Nephron progenitor cell (in vitro differentiated cells): Measurements from ENCODE around the gene HCN2.

ENCODE experiments used
- DNase-seq: peaks from one replicate; pipeline ENCODE4 v3.0.0; 2021
- H3K27ac Mint-ChIP-seq: 2 replicates; pipeline ENCODE4 v1.8.0; 2021; ENCODE audit warnings: mild to moderate bottlenecking, moderate library complexity, mixed read lengths
- H3K27me3 Mint-ChIP-seq: 2 replicates; pipeline ENCODE4 v1.8.0; 2021; ENCODE audit warnings: mild to moderate bottlenecking, low read depth, mixed read lengths; ENCODE audit not compliant: poor library complexity
- H3K36me3 Mint-ChIP-seq: 2 replicates; pipeline ENCODE4 v1.8.0; 2021; ENCODE audit warnings: low read depth, mixed read lengths
- H3K4me1 Mint-ChIP-seq: 2 replicates; pipeline ENCODE4 v1.8.0; 2021; ENCODE audit warnings: mixed read lengths
- H3K4me3 Mint-ChIP-seq: 2 replicates; pipeline ENCODE4 v1.8.0; 2021; ENCODE audit warnings: mild to moderate bottlenecking, moderate library complexity, mixed read lengths
- H3K9me3 Mint-ChIP-seq: 2 replicates; pipeline ENCODE4 v1.8.0; 2021; ENCODE audit warnings: mild to moderate bottlenecking, moderate library complexity, mixed read lengths
- CTCF ChIP-seq: fragments of 200-600 bp; sonication (generic); IDR thresholded peaks from 2 replicates; pipeline ENCODE4 v1.5.0; 2021; ENCODE audit warnings: antibody characterized with exemption

HCN2 gene

GRCh38 chr19:556611-557382 is 32.9 kb upstream of the HCN2 start:
- no peak for TF ChIP-seq CTCF

GRCh38 chr19:558770-559439 is 30.8 kb upstream of the HCN2 start:
- H3K4me3 Mint-ChIP-seq, result peak overlapping the region; percentile 44
- peaks cover 15% of the 10 kb centered on the region for H3K27me3 Mint-ChIP-seq
- peak overlapping the region; percentile 98 for H3K27ac Mint-ChIP-seq
- TF ChIP-seq CTCF, result no peak
- peaks cover 35% of the 10 kb centered on the region for H3K36me3 Mint-ChIP-seq
- peaks cover 23% of the 10 kb centered on the region for H3K4me1 Mint-ChIP-seq
- peaks cover 32% of the 10 kb centered on the region for H3K9me3 Mint-ChIP-seq
- no peak for DNase-seq

More at GRCh38 chr19:556611-557382, 32.9 kb upstream of the HCN2 start:
- peaks cover 11% of the 10 kb centered on the region for H3K27me3 Mint-ChIP-seq
- H3K4me1 Mint-ChIP-seq, result peaks cover 24% of the 10 kb centered on the region
- H3K36me3 Mint-ChIP-seq, result peaks cover 19% of the 10 kb centered on the region
- no peak for DNase-seq
- H3K27ac Mint-ChIP-seq, result no peak overlapping the region
- H3K9me3 Mint-ChIP-seq, result peaks cover 16% of the 10 kb centered on the region
- H3K4me3 Mint-ChIP-seq, result no peak overlapping the region

GRCh38 chr19:560121-560520 is 29.6 kb upstream of the HCN2 start:
- Mint-ChIP-seq H3K27me3 (peaks cover 12% of the 10 kb centered on the region), H3K4me1 (peaks cover 23% of the 10 kb centered on the region), H3K9me3 (peaks cover 32% of the 10 kb centered on the region), H3K36me3 (peaks cover 35% of the 10 kb centered on the region), H3K27ac (peak overlapping the region; percentile 99), H3K4me3 (no peak overlapping the region)
- no peak for TF ChIP-seq CTCF
- no peak for DNase-seq

GRCh38 chr19:566403-566802 is 23.3 kb upstream of the HCN2 start:
- peaks cover 7% of the 10 kb centered on the region for H3K27me3 Mint-ChIP-seq
- H3K9me3 Mint-ChIP-seq, result peaks cover 43% of the 10 kb centered on the region
- no peak for TF ChIP-seq CTCF
- peaks cover 44% of the 10 kb centered on the region for H3K36me3 Mint-ChIP-seq
- DNase-seq, result no peak
- peak overlapping the region; percentile 67 for H3K4me3 Mint-ChIP-seq
- peak overlapping the region; percentile 97 for H3K27ac Mint-ChIP-seq
- peaks cover 30% of the 10 kb centered on the region for H3K4me1 Mint-ChIP-seq

GRCh38 chr19:566844-567243 is 22.8 kb upstream of the HCN2 start:
- TF ChIP-seq CTCF, result no peak
- Mint-ChIP-seq H3K36me3 (peaks cover 39% of the 10 kb centered on the region), H3K9me3 (peaks cover 39% of the 10 kb centered on the region), H3K4me3 (peak overlapping the region; percentile 67), H3K4me1 (peaks cover 31% of the 10 kb centered on the region), H3K27ac (peak overlapping the region; percentile 97), H3K27me3 (peaks cover 7% of the 10 kb centered on the region)
- DNase-seq, result no peak
